Panc1 (cell line): ENCODE measurements around the gene CDK5RAP2. TPM values are rescaled to one million over a fixed set of nuclear protein-coding genes. Genes with fewer than 3 reads are reported as not detected.

Experiments used
- ATAC-seq: fragments of 200-7000 bp; cut with Tn5 transposase; 2 replicates; pipeline ENCODE4 v1.9.1; 2020; ENCODE audit warnings: mild to moderate bottlenecking, moderate library complexity
- BruUV-seq: library from RNA; stranded (reverse); fragments of 400-500 nt; replicated peaks from 2 replicates; lab custom pipeline; 2021; lab: Mats Ljungman, UMichigan
- CTCF ChIA-PET: fragments of 300-600 bp; sonication (Branson Sonifier 250); formaldehyde crosslinking; loops from one replicate; lab custom pipeline; 2022; ENCODE audit warnings: antibody characterized with exemption; lab: Charles Lee
- POLR2A ChIA-PET: fragments of 300-600 bp; sonication (Branson Sonifier 250); formaldehyde crosslinking; loops from one replicate; lab custom pipeline; 2022; ENCODE audit warnings: antibody characterized with exemption; lab: Charles Lee
- DNase-seq: peaks from one replicate; pipeline ENCODE4 v3.0.0-alpha.2; 2010; ENCODE audit warnings: low read depth, low spot score
- H3K27ac ChIP-seq: 2 replicates; pipeline ENCODE4 v1.5.1; 2011; ENCODE audit warnings: mild to moderate bottlenecking, low read length, inconsistent platforms
- H3K27me3 ChIP-seq: fragments of 200-500 bp; sonication (Bioruptor generic); 2 replicates; pipeline ENCODE4 v1.6.0; 2014; ENCODE audit warnings: low read length, inconsistent platforms; ENCODE audit not compliant: control insufficient read depth, insufficient read depth
- H3K36me3 ChIP-seq: fragments of 200-500 bp; sonication (Bioruptor generic); 2 replicates; pipeline ENCODE4 v1.5.1; 2014; ENCODE audit warnings: inconsistent platforms, mild to moderate bottlenecking, low read length, moderate library complexity; ENCODE audit not compliant: control insufficient read depth, insufficient read depth
- H3K4me1 ChIP-seq: 2 replicates; pipeline ENCODE4 v1.5.1; 2011; ENCODE audit warnings: inconsistent platforms, mild to moderate bottlenecking, low read length, moderate library complexity; ENCODE audit not compliant: control insufficient read depth, insufficient read depth
- H3K4me3 ChIP-seq, 2 experiments: 2 replicates each; pipeline ENCODE4 v1.5.1; 2011 to 2012; ENCODE audit warnings: low read depth in 2 of 2, low read length in 2 of 2, mild to moderate bottlenecking in 2 of 2, inconsistent platforms in 1 of 2, moderate library complexity in 1 of 2
- H3K9me3 ChIP-seq: fragments of 200-500 bp; sonication (Bioruptor generic); 2 replicates; pipeline ENCODE4 v1.5.1; 2014; ENCODE audit warnings: low read depth, mild to moderate bottlenecking, inconsistent platforms, low read length, moderate library complexity; ENCODE audit not compliant: control insufficient read depth, insufficient read depth
- POLR2AphosphoS5 ChIP-seq: IDR thresholded peaks from 2 replicates; pipeline ENCODE4 v1.6.1; 2012; ENCODE audit warnings: mild to moderate bottlenecking, low read depth, low read length, moderate library complexity
- REST ChIP-seq, 2 experiments: IDR thresholded peaks; 2 replicates each; pipeline ENCODE4 v1.6.1; 2011 to 2012; ENCODE audit warnings: low read depth in 2 of 2, control low read depth in 1 of 2, low read length in 1 of 2, mild to moderate bottlenecking in 1 of 2, moderate library complexity in 1 of 2; ENCODE audit not compliant: insufficient read depth in 1 of 2
- SIN3A ChIP-seq: IDR thresholded peaks from 2 replicates; pipeline ENCODE4 v1.6.1; 2012; ENCODE audit warnings: low read depth, mild to moderate bottlenecking, low read length, moderate library complexity, borderline replicate concordance; ENCODE audit not compliant: insufficient read depth
- TCF7L2 ChIP-seq: IDR thresholded peaks from 2 replicates; pipeline ENCODE4 v1.6.1; 2011; ENCODE audit warnings: mild to moderate bottlenecking, low read depth, low read length, inconsistent platforms
- in situ Hi-C: cut with HindIII; loops from 2 replicates; pipeline ENCODE4 v1.10.0; 2016; ENCODE audit warnings: low sequenced_read_pairs, low pct_unique_long_range_greater_than_20kb
- intact Hi-C: fragments of 100-400 bp; cut with micrococcal nuclease; formaldehyde crosslinking; loops from one replicate; pipeline ENCODE4 v1.10.0; 2022; ENCODE audit not compliant: unreplicated experiment
- total RNA-seq: library from RNA; stranded (reverse); gene quantifications from one replicate; pipeline ENCODE4 v1.2.1, GENCODE V29; 2021; ENCODE audit not compliant: unreplicated experiment
- TF ChIP-seq, protein P1 (sequence below): fragments of 450-650 bp; IDR thresholded peaks from 2 replicates; pipeline ENCODE4 v1.5.1; 2017; ENCODE audit warnings: mild to moderate bottlenecking

The CDK5RAP2 gene
- total RNA-seq, 1 experiment from 2014 or later = 47.7 TPM

DNA sequence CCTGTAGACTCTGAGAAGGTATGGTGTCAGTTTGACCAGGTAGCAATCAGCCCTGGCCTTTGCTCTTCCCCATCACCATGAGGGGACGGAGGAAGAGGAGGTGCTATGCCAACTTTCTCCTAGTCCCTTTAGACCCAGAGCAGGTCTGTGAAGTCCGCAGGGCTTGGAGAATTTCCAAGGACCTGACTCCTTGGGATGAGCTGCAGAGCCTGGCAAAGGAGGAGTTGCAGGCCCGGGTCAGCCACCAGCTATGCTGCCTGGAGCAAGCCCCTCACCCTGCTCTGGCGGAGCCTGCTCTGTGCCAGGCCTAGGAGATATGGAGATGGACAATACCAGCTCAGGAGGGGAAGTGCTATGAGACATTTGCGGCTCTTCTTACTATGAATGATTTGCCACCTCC, 188.3 kb downstream of the CDK5RAP2 start:
- DNase-seq = no peak
- no peak for ATAC-seq
- CTCF ChIA-PET = no interaction called here

GRCh38 chr9:120390637-120391190, 189.3 kb downstream of the CDK5RAP2 start:
- no peaks in the 10 kb centered on the region for H3K4me1 ChIP-seq
- no peaks in the 10 kb centered on the region for H3K27me3 ChIP-seq
- intact Hi-C loops (no loop called here), in situ Hi-C loops (no loop called here)
- no peak overlapping the region for H3K4me3 ChIP-seq
- ChIA-PET POLR2A (no interaction called here), CTCF (no interaction called here)
- ATAC-seq = no peak
- no peaks in the 10 kb centered on the region; the same call in 1 of the 2 replicates for H3K36me3 ChIP-seq
- no peaks in the 10 kb centered on the region for H3K9me3 ChIP-seq
- no peak for DNase-seq
- no TSS peak for BruUV-seq
- TF ChIP-seq, protein P1, sequence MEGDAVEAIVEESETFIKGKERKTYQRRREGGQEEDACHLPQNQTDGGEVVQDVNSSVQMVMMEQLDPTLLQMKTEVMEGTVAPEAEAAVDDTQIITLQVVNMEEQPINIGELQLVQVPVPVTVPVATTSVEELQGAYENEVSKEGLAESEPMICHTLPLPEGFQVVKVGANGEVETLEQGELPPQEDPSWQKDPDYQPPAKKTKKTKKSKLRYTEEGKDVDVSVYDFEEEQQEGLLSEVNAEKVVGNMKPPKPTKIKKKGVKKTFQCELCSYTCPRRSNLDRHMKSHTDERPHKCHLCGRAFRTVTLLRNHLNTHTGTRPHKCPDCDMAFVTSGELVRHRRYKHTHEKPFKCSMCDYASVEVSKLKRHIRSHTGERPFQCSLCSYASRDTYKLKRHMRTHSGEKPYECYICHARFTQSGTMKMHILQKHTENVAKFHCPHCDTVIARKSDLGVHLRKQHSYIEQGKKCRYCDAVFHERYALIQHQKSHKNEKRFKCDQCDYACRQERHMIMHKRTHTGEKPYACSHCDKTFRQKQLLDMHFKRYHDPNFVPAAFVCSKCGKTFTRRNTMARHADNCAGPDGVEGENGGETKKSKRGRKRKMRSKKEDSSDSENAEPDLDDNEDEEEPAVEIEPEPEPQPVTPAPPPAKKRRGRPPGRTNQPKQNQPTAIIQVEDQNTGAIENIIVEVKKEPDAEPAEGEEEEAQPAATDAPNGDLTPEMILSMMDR = no peak
- TF ChIP-seq TCF7L2 (no peak), SIN3A (no peak), POLR2AphosphoS5 (no peak), REST (IDR thresholded peaks at IDR 0.05; ENCODE audit: insufficient read depth in 1 of 2, low read depth in 2 of 2, low read length in 1 of 2) (no peak)
- H3K27ac ChIP-seq = no peak overlapping the region

More for the DNA sequence above, 188.3 kb downstream of the CDK5RAP2 start:
- no peaks in the 10 kb centered on the region for H3K9me3 ChIP-seq
- H3K4me1 ChIP-seq = no peaks in the 10 kb centered on the region
- no peak overlapping the region for H3K27ac ChIP-seq
- H3K27me3 ChIP-seq = no peaks in the 10 kb centered on the region
- in situ Hi-C loops = no loop called here
- no peak overlapping the region for H3K4me3 ChIP-seq
- intact Hi-C loops = no loop called here
- POLR2A ChIA-PET = no interaction called here
- no peak for TF ChIP-seq REST (IDR thresholded peaks at IDR 0.05; ENCODE audit: insufficient read depth in 1 of 2, low read depth in 2 of 2, low read length in 1 of 2)
- TF ChIP-seq POLR2AphosphoS5 = no peak
- TF ChIP-seq SIN3A = no peak
- TF ChIP-seq, protein P1 = no peak
- no peak for TF ChIP-seq TCF7L2
- BruUV-seq = no TSS peak
- no peaks in the 10 kb centered on the region; the same call in 1 of the 2 replicates for H3K36me3 ChIP-seq
